Measurements from ENCODE around the gene CRTC3. TPM values are rescaled to one million over a fixed set of nuclear protein-coding genes. Genes with fewer than 3 reads are reported as not detected.

CRTC3 gene
- total RNA-seq, 2 donors from 2014 or later: 26.4 to 32.5 TPM

DNA sequence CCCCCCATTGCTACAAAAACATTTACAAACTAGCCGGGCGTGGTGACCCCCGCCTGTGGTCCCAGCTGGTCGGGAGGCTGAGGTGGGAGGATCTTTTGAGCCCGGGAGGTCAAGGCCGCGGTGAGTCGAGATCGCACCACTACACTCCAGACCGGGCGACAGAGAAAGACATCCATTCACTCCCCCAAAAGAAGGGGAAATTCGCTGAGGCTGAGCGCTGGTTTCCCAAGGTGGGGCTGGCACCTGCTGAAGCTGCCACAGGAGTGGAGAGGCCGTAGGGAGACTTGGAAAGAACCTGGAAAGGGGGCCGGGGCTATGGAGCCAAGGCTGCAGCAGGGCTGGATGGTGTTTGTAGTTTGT is 732 bp upstream of the CRTC3 start:
- TF ChIP-seq, protein P1, sequence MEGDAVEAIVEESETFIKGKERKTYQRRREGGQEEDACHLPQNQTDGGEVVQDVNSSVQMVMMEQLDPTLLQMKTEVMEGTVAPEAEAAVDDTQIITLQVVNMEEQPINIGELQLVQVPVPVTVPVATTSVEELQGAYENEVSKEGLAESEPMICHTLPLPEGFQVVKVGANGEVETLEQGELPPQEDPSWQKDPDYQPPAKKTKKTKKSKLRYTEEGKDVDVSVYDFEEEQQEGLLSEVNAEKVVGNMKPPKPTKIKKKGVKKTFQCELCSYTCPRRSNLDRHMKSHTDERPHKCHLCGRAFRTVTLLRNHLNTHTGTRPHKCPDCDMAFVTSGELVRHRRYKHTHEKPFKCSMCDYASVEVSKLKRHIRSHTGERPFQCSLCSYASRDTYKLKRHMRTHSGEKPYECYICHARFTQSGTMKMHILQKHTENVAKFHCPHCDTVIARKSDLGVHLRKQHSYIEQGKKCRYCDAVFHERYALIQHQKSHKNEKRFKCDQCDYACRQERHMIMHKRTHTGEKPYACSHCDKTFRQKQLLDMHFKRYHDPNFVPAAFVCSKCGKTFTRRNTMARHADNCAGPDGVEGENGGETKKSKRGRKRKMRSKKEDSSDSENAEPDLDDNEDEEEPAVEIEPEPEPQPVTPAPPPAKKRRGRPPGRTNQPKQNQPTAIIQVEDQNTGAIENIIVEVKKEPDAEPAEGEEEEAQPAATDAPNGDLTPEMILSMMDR (IDR thresholded peaks at IDR 0.05): no peak

DNA sequence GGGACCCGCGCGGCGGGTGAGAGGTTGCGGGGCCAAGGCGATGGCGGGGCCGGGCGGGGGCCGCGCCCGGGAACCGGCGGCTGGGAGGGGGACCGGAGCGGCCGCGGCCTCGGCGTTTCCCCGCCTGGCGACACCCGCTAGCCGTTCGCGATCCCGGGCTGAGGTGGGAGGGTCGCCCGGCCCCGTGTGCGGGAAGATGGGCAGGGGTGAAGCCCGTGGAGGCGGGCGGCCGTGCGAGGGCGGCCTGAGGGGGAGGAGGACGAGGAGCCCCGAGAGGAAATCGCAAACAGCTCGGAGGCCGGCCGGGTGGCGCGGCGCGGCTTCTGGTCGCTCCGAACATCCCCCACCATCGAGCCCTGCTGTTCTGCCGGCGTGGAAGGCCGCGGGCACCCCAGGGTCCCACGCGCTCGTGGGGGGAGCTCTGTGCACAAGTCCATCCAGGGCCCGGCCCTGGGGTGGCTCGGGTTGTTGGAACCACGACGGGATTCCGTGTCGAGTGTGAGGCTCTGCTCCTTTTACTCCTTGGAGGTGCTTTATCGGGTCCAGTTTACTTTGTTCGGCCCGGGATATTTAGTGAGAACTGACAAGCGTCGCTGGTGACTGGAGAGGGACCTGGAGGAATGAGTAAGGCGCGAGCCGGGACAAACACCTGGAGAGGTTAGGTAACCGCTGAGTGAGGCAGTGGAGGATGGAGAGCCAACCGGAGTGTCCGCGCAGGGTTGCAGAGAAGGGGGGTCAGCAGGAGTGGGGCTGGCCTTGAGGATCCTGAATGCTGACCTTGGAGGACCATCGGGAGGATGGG is 728 bp downstream of the CRTC3 start:
- H3K36me3 ChIP-seq: no peaks in the 10 kb centered on the region
- TF ChIP-seq, protein P1 (IDR thresholded peaks at IDR 0.05): no peak
- peak; percentile 63 for DNase-seq (ENCODE audit: low spot score)
- H3K9me3 ChIP-seq: no peaks in the 10 kb centered on the region
- peak overlapping the region; percentile 82 to 92 for H3K4me3 ChIP-seq
- H3K27ac ChIP-seq: peak overlapping the region; percentile 90 to 95
- peaks cover 0 to 38% of the 10 kb centered on the region in 2 donors for H3K4me1 ChIP-seq
- H3K27me3 ChIP-seq: no peaks in the 10 kb centered on the region

More for the DNA sequence above, 732 bp upstream of the CRTC3 start:
- Histone ChIP-seq H3K27me3 (no peaks in the 10 kb centered on the region), H3K27ac (peak overlapping the region; percentile 90 to 95), H3K36me3 (no peaks in the 10 kb centered on the region), H3K4me1 (peaks cover 0 to 33% of the 10 kb centered on the region in 2 donors), H3K9me3 (no peaks in the 10 kb centered on the region), H3K4me3 (peak overlapping the region; percentile 82 to 92)
- no peak for DNase-seq (ENCODE audit: low spot score)

DNA sequence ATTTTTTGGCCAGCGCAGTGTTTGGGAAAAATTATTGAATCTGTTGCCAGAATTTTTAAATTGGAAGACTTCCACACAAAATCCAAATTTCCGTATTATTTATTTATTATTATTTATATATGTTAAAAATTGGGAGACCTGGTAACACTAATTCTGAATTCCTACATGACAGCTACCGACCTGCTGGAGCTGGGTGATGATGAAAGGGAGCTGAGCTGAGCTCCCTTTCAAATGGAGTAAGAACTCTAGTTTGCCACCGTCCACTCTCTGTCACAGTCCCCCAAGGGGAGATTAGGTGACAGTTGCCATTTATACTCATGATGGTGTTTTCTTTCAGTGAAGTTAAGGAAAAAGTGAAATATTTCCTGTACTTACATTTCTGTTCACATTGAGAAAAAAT is 1.4 kb downstream of the CRTC3 start:
- Histone ChIP-seq H3K4me3 (peak overlapping the region; percentile 82 to 92), H3K9me3 (no peaks in the 10 kb centered on the region), H3K27me3 (no peaks in the 10 kb centered on the region), H3K27ac (peak overlapping the region; percentile 90 to 95), H3K36me3 (no peaks in the 10 kb centered on the region), H3K4me1 (peaks cover 0 to 45% of the 10 kb centered on the region in 2 donors)
- no peak for DNase-seq (ENCODE audit: low spot score)
- TF ChIP-seq, protein P1 (IDR thresholded peaks at IDR 0.05): no peak

DNA sequence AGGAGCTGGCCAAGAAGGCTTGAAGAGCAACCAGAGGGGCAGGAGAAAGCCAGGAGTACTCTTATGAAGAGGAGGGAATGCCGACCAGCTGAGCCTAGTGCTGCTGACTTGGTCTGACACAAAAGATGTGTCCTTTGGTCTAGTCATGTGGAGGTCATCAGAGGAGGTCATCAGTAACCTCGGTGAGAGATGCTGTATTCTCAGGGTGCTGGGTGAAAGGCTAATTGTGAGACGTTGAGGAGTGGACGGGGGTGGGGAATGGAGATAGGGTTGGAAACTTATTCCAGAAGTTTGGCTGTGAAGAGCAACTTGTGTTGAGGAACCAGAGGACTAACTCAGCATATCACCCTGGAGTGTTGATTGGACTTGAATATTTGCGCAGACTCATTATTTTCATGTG is 5.5 kb downstream of the CRTC3 start:
- H3K27ac ChIP-seq: peak overlapping the region; percentile 41 to 71
- H3K27me3 ChIP-seq: no peaks in the 10 kb centered on the region
- H3K36me3 ChIP-seq: no peaks in the 10 kb centered on the region
- peaks cover 0 to 62% of the 10 kb centered on the region in 2 donors for H3K4me1 ChIP-seq
- no peaks in the 10 kb centered on the region for H3K9me3 ChIP-seq
- TF ChIP-seq, protein P1 (IDR thresholded peaks at IDR 0.05): no peak
- no peak overlapping the region for H3K4me3 ChIP-seq
- DNase-seq (ENCODE audit: low spot score): no peak

DNA sequence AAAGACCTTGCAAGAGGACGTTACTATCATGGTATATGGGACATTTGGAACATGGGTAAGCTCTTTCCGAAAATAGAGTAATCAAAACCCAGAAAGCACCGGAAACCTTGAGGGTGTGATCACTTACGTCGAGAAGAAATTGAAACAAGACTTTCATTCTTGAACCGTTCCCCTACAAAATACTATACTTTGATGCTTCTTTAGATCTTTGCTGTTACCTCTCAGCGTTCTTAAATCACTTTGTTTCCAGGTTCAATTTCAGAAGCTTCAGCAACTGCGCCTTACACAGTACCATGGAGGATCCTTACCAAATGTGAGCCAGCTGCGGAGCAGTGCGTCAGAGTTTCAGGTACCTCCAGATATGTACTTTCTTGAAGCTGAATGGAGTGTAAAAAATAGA is 10.1 kb downstream of the CRTC3 start:
- TF ChIP-seq, protein P1 (IDR thresholded peaks at IDR 0.05): no peak
- H3K4me3 ChIP-seq: no peak overlapping the region
- no peaks in the 10 kb centered on the region for H3K27me3 ChIP-seq
- peaks cover 0 to 33% of the 10 kb centered on the region in 2 donors for H3K4me1 ChIP-seq
- no peak for DNase-seq (ENCODE audit: low spot score)
- H3K27ac ChIP-seq: peak overlapping the region in 1 of 2 donors; percentile 6
- no peaks in the 10 kb centered on the region for H3K9me3 ChIP-seq
- H3K36me3 ChIP-seq: peaks cover 7% of the 10 kb centered on the region

Data from right atrium auricular region (tissue), 2 donors.